ENCODE measurements around the gene CCDC194.

- TF ChIP-seq POLR2A (IDR thresholded peaks at IDR 0.05) (no peak), POLR2AphosphoS5 (IDR thresholded peaks at IDR 0.05) (no peak)
- TF ChIP-seq, protein P1, sequence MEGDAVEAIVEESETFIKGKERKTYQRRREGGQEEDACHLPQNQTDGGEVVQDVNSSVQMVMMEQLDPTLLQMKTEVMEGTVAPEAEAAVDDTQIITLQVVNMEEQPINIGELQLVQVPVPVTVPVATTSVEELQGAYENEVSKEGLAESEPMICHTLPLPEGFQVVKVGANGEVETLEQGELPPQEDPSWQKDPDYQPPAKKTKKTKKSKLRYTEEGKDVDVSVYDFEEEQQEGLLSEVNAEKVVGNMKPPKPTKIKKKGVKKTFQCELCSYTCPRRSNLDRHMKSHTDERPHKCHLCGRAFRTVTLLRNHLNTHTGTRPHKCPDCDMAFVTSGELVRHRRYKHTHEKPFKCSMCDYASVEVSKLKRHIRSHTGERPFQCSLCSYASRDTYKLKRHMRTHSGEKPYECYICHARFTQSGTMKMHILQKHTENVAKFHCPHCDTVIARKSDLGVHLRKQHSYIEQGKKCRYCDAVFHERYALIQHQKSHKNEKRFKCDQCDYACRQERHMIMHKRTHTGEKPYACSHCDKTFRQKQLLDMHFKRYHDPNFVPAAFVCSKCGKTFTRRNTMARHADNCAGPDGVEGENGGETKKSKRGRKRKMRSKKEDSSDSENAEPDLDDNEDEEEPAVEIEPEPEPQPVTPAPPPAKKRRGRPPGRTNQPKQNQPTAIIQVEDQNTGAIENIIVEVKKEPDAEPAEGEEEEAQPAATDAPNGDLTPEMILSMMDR (IDR thresholded peaks at IDR 0.05) = no peak
These were observed 27.9 kb upstream of the CCDC194 start for GRCh38 chr19:17421942-17422341.
